NCI-H1930 (cell line): ENCODE data around the gene C19orf12.
"Not testable (repeated sequence)": the region's sequence is repeated elsewhere in the genome, so short reads cannot be mapped to it uniquely, and the experiment has no call there.

Experiments
- DNase-seq, 2 experiments: peaks; one replicate each; lab custom pipeline; 2025; lab: John Stamatoyannopoulos, UW

The C19orf12 gene

DNA sequence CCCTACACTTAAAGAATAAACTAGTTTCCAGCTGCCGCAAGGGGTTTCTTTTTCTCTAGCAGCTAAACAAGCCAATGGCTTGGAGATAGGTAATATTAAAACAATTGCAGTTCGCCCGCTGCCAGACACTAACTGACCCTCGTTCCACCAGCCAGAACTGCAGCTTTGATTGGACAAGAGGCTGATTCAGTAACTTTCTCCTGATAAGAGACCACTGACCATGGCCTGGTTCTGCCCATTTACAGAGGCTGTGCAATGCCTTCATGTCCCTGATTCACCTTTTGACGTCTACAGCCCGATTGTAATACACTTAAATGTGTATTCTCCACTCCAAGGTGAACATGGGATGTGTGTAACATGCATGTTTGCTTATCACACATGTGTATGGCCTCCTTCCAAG, 12.8 kb upstream of the C19orf12 start:
- no peak for DNase-seq

DNA sequence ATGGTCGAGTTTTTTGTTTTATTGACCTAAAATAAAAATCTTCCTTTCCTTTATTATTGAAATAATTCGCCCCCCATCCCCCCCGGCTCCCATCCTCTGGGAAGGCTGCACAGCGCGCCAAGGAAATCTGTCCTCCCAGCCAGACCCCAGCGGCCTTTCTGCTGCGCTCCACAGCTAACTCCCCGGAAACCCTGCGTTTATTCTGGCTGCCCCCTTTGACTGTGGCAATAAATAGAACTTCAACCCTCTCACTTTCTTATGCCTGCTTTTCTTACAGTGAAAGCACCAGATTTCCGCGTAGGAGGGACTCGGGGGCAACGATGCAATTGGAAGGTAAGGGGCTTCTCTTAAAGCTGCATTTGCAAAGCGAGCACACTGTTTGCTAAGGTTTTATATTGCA, 9.7 kb upstream of the C19orf12 start:
- no peak for DNase-seq

GRCh38 chr19:29724102-29724641, 9.1 kb upstream of the C19orf12 start:
- no peak for DNase-seq

- DNase-seq, result no peak
These were observed 2.0 kb upstream of the C19orf12 start for GRCh38 chr19:29717051-29717450.

GRCh38 chr19:29715701-29716581, 880 bp upstream of the C19orf12 start:
- DNase-seq, result no peak

DNA sequence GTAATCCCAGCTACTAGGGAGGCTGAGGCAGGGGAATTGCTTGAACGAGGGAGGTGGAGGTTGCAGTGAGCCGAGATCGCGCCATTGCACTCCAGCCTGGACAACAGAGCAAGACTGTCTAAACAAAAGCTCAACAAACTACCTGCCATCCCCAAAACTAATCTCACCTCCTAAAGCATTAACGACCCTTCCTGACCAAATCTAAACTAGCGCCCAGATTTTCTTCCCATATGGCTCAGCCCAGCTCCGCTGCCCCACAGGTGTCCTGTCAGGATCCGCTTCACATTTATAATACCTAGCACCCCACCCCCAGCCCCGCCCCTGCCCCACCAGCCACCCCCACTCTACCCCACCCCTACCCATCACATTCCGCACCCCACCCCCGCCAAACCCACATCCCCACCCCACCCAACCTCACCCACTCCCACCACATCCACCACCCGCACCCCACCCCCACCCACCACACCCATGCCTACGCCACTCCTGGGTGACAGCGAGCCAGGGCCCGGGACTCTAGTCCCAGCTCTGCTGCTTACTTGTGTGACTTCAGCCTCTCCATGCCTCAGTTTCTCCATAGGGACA, 599 bp downstream of the C19orf12 start:
- no peak for DNase-seq

GRCh38 chr19:29712744-29713516, 2.1 kb downstream of the C19orf12 start:
- no peak for DNase-seq

GRCh38 chr19:29711584-29712132, 3.4 kb downstream of the C19orf12 start:
- DNase-seq, result no peak

DNA sequence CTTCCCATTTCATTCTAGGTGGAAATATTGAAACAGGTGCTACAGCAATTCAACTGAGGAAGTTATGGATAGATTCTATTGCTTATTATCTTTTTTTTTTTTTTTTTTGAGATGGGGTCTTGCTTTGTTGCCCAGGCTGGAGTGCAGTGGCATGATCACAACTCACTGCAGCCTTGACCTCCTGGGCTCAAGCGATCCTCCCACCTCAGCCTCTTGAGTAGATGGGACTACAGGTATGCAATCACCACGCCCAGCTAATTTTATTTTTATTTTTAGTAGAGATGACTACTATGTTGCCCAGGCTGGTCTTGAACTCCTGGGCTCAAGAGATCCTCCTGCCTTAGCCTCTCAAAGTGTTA, 5.6 kb downstream of the C19orf12 start:
- not testable (repeated sequence) for DNase-seq

- DNase-seq, result no peak
These were observed 6.3 kb downstream of the C19orf12 start for GRCh38 chr19:29708554-29709439.

DNA sequence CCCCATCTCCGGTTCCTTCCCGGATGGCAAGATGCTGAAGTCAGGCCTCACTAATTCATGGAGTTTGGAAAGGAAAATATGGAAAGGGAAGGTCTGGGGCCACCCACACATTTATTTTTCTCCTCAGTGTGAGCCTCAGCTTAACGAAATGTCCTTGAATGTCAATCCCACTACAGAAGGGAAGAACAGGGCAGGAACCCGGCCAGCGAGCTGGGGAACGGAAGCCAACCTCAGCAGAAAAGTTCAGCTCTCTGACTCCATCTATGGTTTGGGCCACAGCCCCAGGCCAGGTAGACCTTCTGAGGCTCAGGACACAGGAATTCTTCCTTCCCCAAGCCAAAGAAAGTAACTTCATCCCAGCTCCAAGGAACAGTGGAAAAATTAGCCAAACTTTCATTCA, 8.4 kb downstream of the C19orf12 start:
- DNase-seq, result no peak

DNA sequence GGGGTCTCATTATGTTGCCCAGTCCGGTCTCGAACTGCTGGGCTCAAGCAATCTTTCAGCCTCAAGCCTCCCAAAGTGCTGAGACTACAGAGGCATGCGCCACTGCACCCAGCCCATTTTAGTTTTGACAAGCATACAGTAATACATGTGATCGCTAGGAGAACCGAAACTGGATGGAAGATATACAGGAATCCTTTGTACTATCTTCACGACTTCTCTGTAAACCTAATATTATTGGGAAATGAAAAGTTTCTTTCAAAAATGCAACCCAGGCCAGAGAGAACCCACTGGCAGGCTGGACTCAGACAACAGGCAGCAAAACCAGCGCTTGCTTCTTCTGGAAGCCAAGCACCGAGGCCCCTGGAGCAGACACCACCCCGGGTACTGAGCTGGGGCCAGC, 9.4 kb downstream of the C19orf12 start:
- no peak for DNase-seq

GRCh38 chr19:29704562-29705558, 10.2 kb downstream of the C19orf12 start:
- DNase-seq, result no peak

DNA sequence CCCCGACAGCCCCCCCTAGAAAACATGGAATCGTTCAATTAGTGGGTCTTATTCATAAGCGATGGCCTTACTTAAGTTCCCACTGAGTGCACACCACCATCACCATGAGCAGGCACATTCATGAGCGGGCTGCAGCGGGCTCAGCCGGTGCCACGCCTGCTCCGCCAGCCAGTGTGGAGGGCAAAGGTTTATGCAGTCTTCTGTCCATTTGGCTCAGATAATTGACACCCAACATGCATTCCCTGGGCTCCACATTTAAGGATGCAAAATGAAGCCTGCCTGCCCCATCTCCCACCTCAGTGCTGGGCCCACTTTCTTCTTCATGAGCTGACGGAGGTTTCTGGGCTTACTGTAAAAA, 12.1 kb downstream of the C19orf12 start:
- no peak for DNase-seq

DNA sequence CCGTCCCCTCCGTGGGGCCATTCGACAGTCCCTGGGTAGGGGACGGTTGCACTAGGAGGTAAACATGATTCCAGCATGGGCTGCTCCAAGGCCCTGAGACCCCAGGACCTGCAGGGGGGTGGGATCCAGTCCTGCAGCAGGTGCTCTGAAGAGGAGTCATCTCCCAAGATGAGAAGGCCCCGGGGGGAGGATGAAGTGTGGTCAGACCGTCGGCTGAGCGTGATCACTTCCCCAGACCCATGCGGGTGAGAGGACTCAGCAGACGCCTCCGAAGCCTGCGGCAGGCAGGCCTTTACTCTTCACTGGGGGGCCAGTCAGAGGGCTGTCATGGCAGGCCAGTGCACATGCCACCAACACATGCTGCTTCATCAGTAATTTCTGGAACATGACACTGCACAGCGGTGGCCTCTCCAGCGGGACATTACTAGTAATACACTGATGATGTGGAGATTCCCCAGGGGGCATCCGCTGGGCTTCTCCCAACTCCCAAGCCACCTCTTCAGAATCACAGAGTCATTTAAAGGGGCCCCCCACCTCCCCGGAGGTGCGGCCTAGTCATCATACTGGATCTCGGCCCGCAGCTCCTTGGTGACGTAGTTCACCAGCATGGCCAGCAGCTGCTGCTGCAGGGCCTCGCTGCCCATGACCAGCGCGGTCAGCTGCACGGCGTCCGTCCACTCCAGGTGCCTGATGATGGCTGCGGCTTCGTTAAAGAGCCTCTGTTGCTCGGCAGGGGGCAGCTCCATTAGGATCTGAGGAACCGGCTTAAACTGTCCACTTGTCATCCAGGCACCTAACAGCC, 12.7 kb downstream of the C19orf12 start:
- no peak for DNase-seq

DNA sequence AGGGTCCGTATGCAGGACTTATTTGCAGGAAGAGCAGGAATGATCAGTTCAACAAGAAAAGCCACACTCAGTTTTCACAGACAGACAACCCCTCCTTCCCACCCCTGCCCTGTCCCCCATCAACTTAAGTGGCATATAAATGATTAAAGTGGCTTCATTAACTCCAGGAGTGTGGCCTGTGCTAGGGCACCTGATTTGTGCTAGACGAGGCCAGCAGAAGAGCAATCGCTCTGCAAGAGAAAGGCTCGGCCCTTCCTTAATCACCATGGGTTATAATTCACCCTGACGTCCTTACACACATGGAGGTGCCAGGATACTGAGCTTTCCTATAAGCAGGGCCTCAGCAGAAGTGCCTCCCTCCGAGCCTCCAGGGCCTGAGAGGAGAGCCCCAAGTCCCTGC, 14.6 kb downstream of the C19orf12 start:
- no peak for DNase-seq

DNA sequence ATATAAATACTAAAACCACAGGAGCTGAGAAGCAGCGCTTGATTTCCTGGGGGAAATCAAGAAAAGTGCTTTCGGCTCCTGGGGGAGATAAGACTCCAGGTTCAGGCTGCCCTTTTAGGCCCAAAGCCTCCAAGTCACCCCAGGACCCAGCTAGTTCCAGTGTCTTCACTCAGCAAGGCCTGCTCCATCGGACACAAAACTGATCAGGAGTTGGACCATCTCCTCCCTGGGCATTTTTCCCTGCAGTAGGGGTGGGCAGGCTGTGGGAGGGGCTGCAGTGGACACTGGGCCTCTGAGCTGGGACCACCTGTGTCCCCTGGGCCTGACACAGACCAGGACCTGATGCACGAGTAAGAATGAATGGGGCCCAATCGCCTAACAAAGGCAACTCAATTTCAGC, 15.2 kb downstream of the C19orf12 start:
- no peak for DNase-seq

GRCh38 chr19:29697523-29698261, 17.4 kb downstream of the C19orf12 start:
- DNase-seq, result no peak

DNA sequence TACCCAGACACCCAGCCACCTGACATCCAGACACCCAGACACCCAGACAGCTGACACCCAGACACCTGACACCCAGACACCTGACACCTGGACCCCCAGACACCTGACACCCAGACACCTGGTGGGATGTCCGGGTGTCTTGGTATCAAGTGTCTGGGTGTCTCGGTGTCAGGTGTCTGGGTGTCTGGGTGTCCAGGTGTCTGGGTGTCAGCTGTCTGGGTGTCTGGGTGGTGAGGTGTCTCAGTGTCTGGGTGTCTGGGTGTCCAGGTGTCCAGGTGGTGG, 18.6 kb downstream of the C19orf12 start:
- DNase-seq, result no peak
